ENCODE results near the gene IZUMO1R. TPM values are rescaled to one million over a fixed set of nuclear protein-coding genes. Genes with fewer than 3 reads are reported as not detected.

Gene IZUMO1R
- total and polyA plus RNA-seq, 2 of the 8 experiments (the other 6 are each of a cell fraction or from before 2014, with no cell fraction given) = not detected

- Histone ChIP-seq H3K9me3 (ENCODE audit: insufficient read depth in 2 of 2, low read depth in 1 of 2, low read length in 1 of 2) (no peaks in the 10 kb centered on the region), H4K91ac (replicated peaks; ENCODE audit: insufficient read length, low read length) (no peak overlapping the region), H2AFZ (ENCODE audit: low read length) (no peak overlapping the region), H2BK15ac (ENCODE audit: low read length) (no peak overlapping the region), H3K23ac (ENCODE audit: insufficient read length) (no peak overlapping the region), H3K4me1 (replicated peaks in 1 of 4; ENCODE audit: control insufficient read depth in 3 of 4, insufficient read depth in 4 of 4, low read length in 3 of 4) (no peaks in the 10 kb centered on the region), H3K4me3 (ENCODE audit: extremely low read depth in 1 of 4, insufficient read depth in 2 of 4, low read depth in 3 of 4, low read length in 4 of 4) (no peak overlapping the region), H3K79me1 (ENCODE audit: low read depth, low read length) (no peaks in the 10 kb centered on the region), H3K18ac (ENCODE audit: extremely low read depth, low read length) (no peak overlapping the region), H3K36me3 (ENCODE audit: control insufficient read depth in 2 of 4, insufficient read depth in 4 of 4, low read length in 3 of 4) (no peaks in the 10 kb centered on the region), H3K27me3 (replicated peaks in 1 of 4; ENCODE audit: control insufficient read depth in 3 of 4, extremely low read depth in 1 of 4, insufficient read depth in 3 of 4, low read length in 3 of 4) (no peaks in the 10 kb centered on the region), H3K14ac (ENCODE audit: insufficient read length) (no peak overlapping the region), H2AK5ac (ENCODE audit: low read depth, low read length) (no peak overlapping the region), H3K79me2 (ENCODE audit: control insufficient read depth in 1 of 2, insufficient read depth in 2 of 2, low read length in 2 of 2) (no peaks in the 10 kb centered on the region), H3K9ac (replicated peaks in 1 of 4; ENCODE audit: extremely low read depth in 1 of 4, low read depth in 3 of 4, low read length in 3 of 4) (no peak overlapping the region), H3K27ac (ENCODE audit: low read depth, low read length) (no peak overlapping the region), H3K4me2 (ENCODE audit: insufficient read depth in 1 of 2, low read depth in 2 of 2, low read length in 2 of 2) (no peak overlapping the region), H2BK120ac (replicated peaks; ENCODE audit: low read depth, low read length) (no peak overlapping the region), H3K23me2 (ENCODE audit: low read depth, low read length) (no peaks in the 10 kb centered on the region), H2BK20ac (ENCODE audit: low read length) (no peak overlapping the region), H4K8ac (ENCODE audit: extremely low read depth, insufficient read depth, low read length) (no peak overlapping the region), H4K20me1 (replicated peaks in 1 of 2; ENCODE audit: control insufficient read depth in 1 of 2, insufficient read depth in 2 of 2, low read length in 2 of 2) (no peaks in the 10 kb centered on the region), H2BK12ac (ENCODE audit: low read depth, low read length) (no peak overlapping the region), H4K5ac (ENCODE audit: insufficient read length, low read depth, low read length) (no peak overlapping the region), H3K4ac (replicated peaks; ENCODE audit: insufficient read length, low read depth, low read length) (no peak overlapping the region), H3K56ac (replicated peaks; ENCODE audit: insufficient read length, low read depth, low read length) (no peak overlapping the region), H2BK5ac (ENCODE audit: low read depth, low read length) (no peak overlapping the region)
- DNase-seq (ENCODE audit: low read depth in 1 of 2, low spot score in 2 of 2) (no peak), FAIRE-seq (no peak)
- WGBS, 2 experiments (ENCODE audit: extremely low coverage in 1 of 2, insufficient coverage in 1 of 2, insufficient read length in 1 of 2, insufficient replicate concordance in 2 of 2, low coverage in 1 of 2, low lambda C conversion rate in 2 of 2, missing lambda C conversion rate in 1 of 2) = 78% methylated on average over 4 of the region's 4 CpGs; no CpG with 5 or more reads in 1 of the 2 experiments
- ChIA-PET CTCF (ENCODE audit: partially characterized antibody) (interaction anchor here (0.8 to 8.3 kb wide), 5 partner anchors 13 to 130 kb away, joined by 3 to 60 read pairs (median 5); no protein-coding TSS in a partner anchor), POLR2A (ENCODE audit: partially characterized antibody) (no interaction called here)
- TF ChIP-seq SIRT6 (IDR thresholded peaks at IDR 0.05; ENCODE audit: low read length) = no peak
- no peak for TF ChIP-seq E2F6 (IDR thresholded peaks at IDR 0.05)
- TF ChIP-seq CREB1 (IDR thresholded peaks at IDR 0.05) = no peak
- TF ChIP-seq CHD1 (IDR thresholded peaks at IDR 0.05; ENCODE audit: low read depth, low read length) = no peak
- TF ChIP-seq SP1 (IDR thresholded peaks at IDR 0.05; ENCODE audit: low read depth, low read length) = no peak
- TF ChIP-seq CTBP2 (IDR thresholded peaks at IDR 0.05; ENCODE audit: borderline replicate concordance, insufficient read depth, insufficient read length, low read length) = no peak
- TF ChIP-seq SIN3A (conservative IDR thresholded peaks at IDR 0.05 in 1 of 2, IDR thresholded peaks at IDR 0.05 in 1 of 2; ENCODE audit: low read depth in 1 of 2, low read length in 2 of 2) = no peak
- TF ChIP-seq NANOG (IDR thresholded peaks at IDR 0.05; ENCODE audit: insufficient read depth, low read depth, low read length, poor library complexity, severe bottlenecking) = no peak
- no peak for TF ChIP-seq FOSL1 (IDR thresholded peaks at IDR 0.05; ENCODE audit: insufficient read depth, low read depth, low read length)
- no peak for TF ChIP-seq POLR2A (IDR thresholded peaks at IDR 0.05; ENCODE audit: control extremely low read depth in 1 of 2, low read depth in 2 of 2, low read length in 2 of 2)
- TF ChIP-seq POLR2AphosphoS5 (IDR thresholded peaks at IDR 0.05; ENCODE audit: low read depth, low read length) = no peak
- TF ChIP-seq GTF2F1 (IDR thresholded peaks at IDR 0.05; ENCODE audit: borderline replicate concordance, low read depth, low read length) = no peak
Observed at GRCh38 chr11:94312339-94312738, 8.0 kb downstream of the IZUMO1R start.

Data from H1 (cell line).